Upper lobe of left lung (tissue), 6 donors: ENCODE measurements around the gene B3GNT3. TPM values are rescaled to one million over a fixed set of nuclear protein-coding genes. Genes with fewer than 3 reads are reported as not detected.

Source experiments
- ATAC-seq, 2 donors: fragments of 200-7000 bp; cut with Tn5 transposase; one replicate each; pipeline ENCODE4 v1.9.1; 2022; ENCODE audit warnings: mild to moderate bottlenecking in 2 of 2, moderate library complexity in 2 of 2; ENCODE audit not compliant: low FRiP score in 2 of 2
- DNase-seq, 2 donors: peaks; one replicate each; pipeline ENCODE4 v3.0.0-alpha.2; 2019 to 2020
- H3K27ac ChIP-seq, 4 donors: fragments of 200-600 bp; sonication (generic); one replicate each; pipeline ENCODE4 v1.5.1; 2016 to 2019
- H3K27me3 ChIP-seq, 4 donors: fragments of 200-600 bp; sonication (generic); one replicate each; pipeline ENCODE4 v1.5.1; 2017 to 2019
- H3K36me3 ChIP-seq, 4 donors: fragments of 200-600 bp; sonication (generic); one replicate each; pipeline ENCODE4 v1.5.1; 2016 to 2019
- H3K4me1 ChIP-seq, 4 donors: fragments of 200-600 bp; sonication (generic); one replicate each; pipeline ENCODE4 v1.5.1; 2018 to 2019
- H3K4me3 ChIP-seq, 4 donors: fragments of 200-600 bp; sonication (generic); one replicate each; pipeline ENCODE4 v1.5.1; 2017 to 2019; ENCODE audit warnings: mild to moderate bottlenecking in 2 of 4, moderate library complexity in 1 of 4
- H3K9me3 ChIP-seq, 4 donors: fragments of 200-600 bp; sonication (generic); one replicate each; pipeline ENCODE4 v1.5.1; 2018 to 2019
- EP300 ChIP-seq, 4 donors: sonication (generic); formaldehyde crosslinking; IDR thresholded peaks; one replicate each; pipeline ENCODE4 v1.5.1; 2017; ENCODE audit warnings: antibody characterized with exemption in 4 of 4, control low read depth in 2 of 4
- POLR2A ChIP-seq, 4 donors: fragments of 450-650 bp; IDR thresholded peaks; one replicate each; pipeline ENCODE4 v1.5.1; 2016 to 2017; ENCODE audit warnings: antibody characterized with exemption in 4 of 4, mild to moderate bottlenecking in 2 of 4
- POLR2AphosphoS5 ChIP-seq, 2 donors: sonication (generic); formaldehyde crosslinking; IDR thresholded peaks; one replicate each; pipeline ENCODE4 v1.5.1; 2017; ENCODE audit warnings: antibody characterized with exemption in 2 of 2
- WGBS, 2 donors: methylation state at CpG; one replicate each; pipeline ENCODE4 v1.1.5; 2017 to 2018; 5-methylcytosine and 5-hydroxymethylcytosine counted together
- total RNA-seq, 6 donors: library from RNA; depleted of rRNA in 4 of 6; stranded (reverse); fragments of >200 nt in 4 of 6; gene quantifications; one replicate each; pipeline versions ENCODE4 v1.1.0 to v1.2.1, GENCODE V29; 2016 to 2021
- TF ChIP-seq, protein P1 (sequence below), 6 experiments: fragments of 450-650 bp in 4 of 6; fragments of 200-600 bp in 2 of 6; sonication (generic) in 2 of 6; IDR thresholded peaks; one replicate each; pipeline ENCODE4 v1.5.1; 2016 to 2019; ENCODE audit warnings: antibody characterized with exemption in 6 of 6
- donor health status: DM: no; HTN: no; CAD: no; lungs with moderate emphysema.
- donor health status: DM: no; HTN: yes; CAD: no; lungs with severe emphysema.

B3GNT3 gene
- total RNA-seq, 6 donors from 2014 or later: 1.0 to 8.8 (median 2.5) TPM; not detected in 1

- 92 to 93% methylated on average over 6 to 8 of the region's 9 CpGs for WGBS, 2 donors
- H3K9me3 ChIP-seq: no peaks in the 10 kb centered on the region
- H3K27me3 ChIP-seq: no peaks in the 10 kb centered on the region
- H3K4me1 ChIP-seq: peaks cover 17 to 45% (median 26%) of the 10 kb centered on the region in 4 donors
- H3K36me3 ChIP-seq: peaks cover 0 to 50% (median 16%) of the 10 kb centered on the region in 4 donors
- TF ChIP-seq EP300 (IDR thresholded peaks at IDR 0.05): no peak
- TF ChIP-seq, protein P1, sequence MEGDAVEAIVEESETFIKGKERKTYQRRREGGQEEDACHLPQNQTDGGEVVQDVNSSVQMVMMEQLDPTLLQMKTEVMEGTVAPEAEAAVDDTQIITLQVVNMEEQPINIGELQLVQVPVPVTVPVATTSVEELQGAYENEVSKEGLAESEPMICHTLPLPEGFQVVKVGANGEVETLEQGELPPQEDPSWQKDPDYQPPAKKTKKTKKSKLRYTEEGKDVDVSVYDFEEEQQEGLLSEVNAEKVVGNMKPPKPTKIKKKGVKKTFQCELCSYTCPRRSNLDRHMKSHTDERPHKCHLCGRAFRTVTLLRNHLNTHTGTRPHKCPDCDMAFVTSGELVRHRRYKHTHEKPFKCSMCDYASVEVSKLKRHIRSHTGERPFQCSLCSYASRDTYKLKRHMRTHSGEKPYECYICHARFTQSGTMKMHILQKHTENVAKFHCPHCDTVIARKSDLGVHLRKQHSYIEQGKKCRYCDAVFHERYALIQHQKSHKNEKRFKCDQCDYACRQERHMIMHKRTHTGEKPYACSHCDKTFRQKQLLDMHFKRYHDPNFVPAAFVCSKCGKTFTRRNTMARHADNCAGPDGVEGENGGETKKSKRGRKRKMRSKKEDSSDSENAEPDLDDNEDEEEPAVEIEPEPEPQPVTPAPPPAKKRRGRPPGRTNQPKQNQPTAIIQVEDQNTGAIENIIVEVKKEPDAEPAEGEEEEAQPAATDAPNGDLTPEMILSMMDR (IDR thresholded peaks at IDR 0.05): no peak
- no peak for TF ChIP-seq POLR2AphosphoS5 (IDR thresholded peaks at IDR 0.05)
- no peak for TF ChIP-seq POLR2A (IDR thresholded peaks at IDR 0.05)
- ATAC-seq (no peak), DNase-seq (no peak)
- H3K4me3 ChIP-seq: no peak overlapping the region
- no peak overlapping the region for H3K27ac ChIP-seq
These were observed 48.4 kb downstream of the B3GNT3 start for GRCh38 chr19:17843292-17843827.

- no peak overlapping the region for H3K27ac ChIP-seq
- DNase-seq (peak in 1 of 2 donors; percentile 66), ATAC-seq (no peak)
- H3K27me3 ChIP-seq: no peaks in the 10 kb centered on the region
- no peak overlapping the region for H3K4me3 ChIP-seq
- H3K36me3 ChIP-seq: peaks cover 0 to 44% (median 13%) of the 10 kb centered on the region in 4 donors
- 85 to 89% methylated on average over 11 to 13 of the region's 14 CpGs for WGBS, 2 donors
- TF ChIP-seq POLR2AphosphoS5 (IDR thresholded peaks at IDR 0.05) (no peak), EP300 (IDR thresholded peaks at IDR 0.05) (no peak), POLR2A (IDR thresholded peaks at IDR 0.05) (no peak)
- TF ChIP-seq, protein P1 (IDR thresholded peaks at IDR 0.05): no peak
- H3K9me3 ChIP-seq: no peaks in the 10 kb centered on the region
- H3K4me1 ChIP-seq: peaks cover 18 to 46% (median 31%) of the 10 kb centered on the region in 4 donors
These were observed 49.1 kb downstream of the B3GNT3 start for GRCh38 chr19:17843908-17844490.

GRCh38 chr19:17846146-17846545, 51.2 kb downstream of the B3GNT3 start:
- Histone ChIP-seq H3K27me3 (no peaks in the 10 kb centered on the region), H3K27ac (peak overlapping the region in 3 of 4 donors; percentile 48 to 94 (median 93)), H3K36me3 (peaks cover 0 to 23% (median 9%) of the 10 kb centered on the region in 4 donors), H3K4me1 (peaks cover 22 to 54% (median 34%) of the 10 kb centered on the region in 4 donors), H3K4me3 (peak overlapping the region in 1 of 4 donors; percentile 58), H3K9me3 (no peaks in the 10 kb centered on the region)
- ATAC-seq: no peak
- DNase-seq: no peak
- TF ChIP-seq, protein P1 (IDR thresholded peaks at IDR 0.05): no peak
- TF ChIP-seq EP300 (IDR thresholded peaks at IDR 0.05) (no peak), POLR2AphosphoS5 (IDR thresholded peaks at IDR 0.05) (no peak), POLR2A (IDR thresholded peaks at IDR 0.05) (no peak)
- 44 to 58% methylated on average over 8 of the region's 8 CpGs for WGBS, 2 donors

GRCh38 chr19:17847538-17848366, 52.8 kb downstream of the B3GNT3 start, which contains the start of gene JAK3:
Gene JAK3, minus strand, starts transcription at chr19:17847982. Its CDS starts 3,565 bp downstream, at chr19:17844417.
- Histone ChIP-seq H3K4me3 (peak within 1 kb of the TSS; percentile 27 to 58 (median 48)), H3K4me1 (peaks cover 22 to 38% (median 27%) of the 10 kb centered on the region in 4 donors), H3K27ac (peak within 1 kb of the TSS; percentile 87 to 95 (median 94)), H3K9me3 (no peaks in the 10 kb centered on the region), H3K27me3 (no peaks in the 10 kb centered on the region), H3K36me3 (peaks cover 0 to 9% (median under 1%) of the 10 kb centered on the region in 4 donors)
- peak; percentile 54 to 87 for DNase-seq
- peak; percentile 55 to 62 for ATAC-seq
- peak; percentile 68 to 84 for TF ChIP-seq POLR2AphosphoS5 (IDR thresholded peaks at IDR 0.05)
- no peak for TF ChIP-seq POLR2A (IDR thresholded peaks at IDR 0.05)
- TF ChIP-seq, protein P1 (IDR thresholded peaks at IDR 0.05): no peak
- TF ChIP-seq EP300 (IDR thresholded peaks at IDR 0.05): peak in 3 of 4 donors; percentile 18 to 78 (median 73)
- WGBS, 2 donors: 7 to 13% methylated on average over 7 to 32 of the region's 40 CpGs
